ENCODE results near the gene JARID2. TPM values are rescaled to one million over a fixed set of nuclear protein-coding genes. Genes with fewer than 3 reads are reported as not detected.

JARID2 gene
- total and polyA plus RNA-seq, 9 of the 15 experiments (the other 6 are each of a cell fraction or from before 2014, with no cell fraction given) = 5.0 to 29.0 (median 15.6) TPM

GRCh38 chr6:15358579-15359327 is 112.9 kb downstream of the JARID2 start (continued):
- TF ChIP-seq MGA (IDR thresholded peaks at IDR 0.05) (no peak), SMAD4 (CRISPR knock-in tag; conservative IDR thresholded peaks at IDR 0.05) (peak; percentile 39; the same call in 1 of the 2 replicates), PHTF2 (CRISPR knock-in tag; IDR thresholded peaks at IDR 0.05) (no peak), ZBTB33 (CRISPR knock-in tag; IDR thresholded peaks at IDR 0.05) (0 out of 2 replicates have a peak, but pooled peaks have one; percentile 19), SPI1 (IDR thresholded peaks at IDR 0.05; ENCODE audit: borderline replicate concordance, low read depth, low read length) (peak; percentile 60; the same call in 1 of the 2 replicates), CLOCK (CRISPR knock-in tag; IDR thresholded peaks at IDR 0.05; ENCODE audit: borderline replicate concordance) (no peak), SMARCC2 (IDR thresholded peaks at IDR 0.05; ENCODE audit: low read depth) (no peak), TEAD1 (CRISPR knock-in tag; IDR thresholded peaks at IDR 0.05) (peak in 1 of 2 experiments; percentile 85; a peak in 2 of 4 replicates), SUPT5H (IDR thresholded peaks at IDR 0.05) (no peak)

All from K562 (cell line).